Mesendoderm (in vitro differentiated cells): ENCODE measurements around the gene UIMC1.
A peak's percentile ranks its signal among the peaks of the same experiment; 100 is the strongest.
"Not testable (repeated sequence)": the region's sequence is repeated elsewhere in the genome, so short reads cannot be mapped to it uniquely, and the experiment has no call there.

Experiments
- DNase-seq: peaks from one replicate; pipeline ENCODE4 v3.0.0; 2013
- H2AK5ac ChIP-seq: 2 replicates; pipeline ENCODE4 v1.6.1; 2013; ENCODE audit warnings: low read length, inconsistent platforms
- H2BK120ac ChIP-seq: 2 replicates; pipeline ENCODE4 v1.6.1; 2013; ENCODE audit warnings: low read depth, mild to moderate bottlenecking, low read length, moderate library complexity, mixed read lengths
- H2BK15ac ChIP-seq: replicated peaks from 2 replicates; pipeline ENCODE4 v1.6.1; 2013; ENCODE audit warnings: low read depth, mild to moderate bottlenecking, moderate library complexity
- H2BK5ac ChIP-seq: 2 replicates; pipeline ENCODE4 v1.6.1; 2013; ENCODE audit warnings: low read length, inconsistent platforms
- H3K18ac ChIP-seq: 2 replicates; pipeline ENCODE4 v1.6.1; 2013; ENCODE audit warnings: mild to moderate bottlenecking, low read length, mixed read lengths
- H3K23ac ChIP-seq: one replicate; pipeline ENCODE4 v1.6.1; 2013; ENCODE audit warnings: low read length
- H3K27ac ChIP-seq: 2 replicates; pipeline ENCODE4 v1.5.1; 2013; ENCODE audit warnings: low read depth, mild to moderate bottlenecking, inconsistent platforms, low read length, moderate library complexity
- H3K27me3 ChIP-seq: 2 replicates; pipeline ENCODE4 v1.6.1; 2013; ENCODE audit warnings: low read length, control low read depth, mild to moderate bottlenecking, inconsistent platforms; ENCODE audit not compliant: insufficient read depth, poor library complexity
- H3K36me3 ChIP-seq: 2 replicates; pipeline ENCODE4 v1.6.1; 2013; ENCODE audit warnings: low read length, inconsistent platforms; ENCODE audit not compliant: control insufficient read depth, insufficient read depth
- H3K4ac ChIP-seq: one replicate; pipeline ENCODE4 v1.6.1; 2013; ENCODE audit warnings: low read depth, mild to moderate bottlenecking, low read length, moderate library complexity
- H3K4me1 ChIP-seq: 2 replicates; pipeline ENCODE4 v1.6.1; 2013; ENCODE audit warnings: low read depth, low read length, inconsistent platforms; ENCODE audit not compliant: control insufficient read depth
- H3K4me2 ChIP-seq: 2 replicates; pipeline ENCODE4 v1.6.1; 2013; ENCODE audit warnings: low read length
- H3K4me3 ChIP-seq: 2 replicates; pipeline ENCODE4 v1.5.1; 2013; ENCODE audit warnings: mild to moderate bottlenecking, low read length
- H3K56ac ChIP-seq: one replicate; pipeline ENCODE4 v1.6.1; 2013; ENCODE audit warnings: low read length
- H3K79me1 ChIP-seq: 2 replicates; pipeline ENCODE4 v1.6.1; 2013; ENCODE audit warnings: low read length, inconsistent platforms
- H3K79me2 ChIP-seq: 2 replicates; pipeline ENCODE4 v1.6.1; 2013; ENCODE audit warnings: mild to moderate bottlenecking, low read length; ENCODE audit not compliant: control insufficient read depth, insufficient read depth
- H3K9ac ChIP-seq: 2 replicates; pipeline ENCODE4 v1.6.1; 2013; ENCODE audit warnings: low read length, inconsistent platforms
- H4K5ac ChIP-seq: one replicate; pipeline ENCODE4 v1.6.1; 2013; ENCODE audit warnings: low read length
- H4K8ac ChIP-seq: one replicate; pipeline ENCODE4 v1.6.1; 2013; ENCODE audit warnings: low read depth, mild to moderate bottlenecking, control low read depth, low read length, moderate library complexity
- WGBS: extraction: QIAGEN DNeasy Blood & Tissue Kit; methylation state at CpG from one replicate; pipeline ENCODE4 v1.1.7; 2013; ENCODE audit warnings: low lambda C conversion rate, missing lambda C conversion rate; ENCODE audit not compliant: insufficient coverage; ENCODE audit errors: extremely low coverage; 5-methylcytosine and 5-hydroxymethylcytosine counted together

UIMC1 gene

DNA sequence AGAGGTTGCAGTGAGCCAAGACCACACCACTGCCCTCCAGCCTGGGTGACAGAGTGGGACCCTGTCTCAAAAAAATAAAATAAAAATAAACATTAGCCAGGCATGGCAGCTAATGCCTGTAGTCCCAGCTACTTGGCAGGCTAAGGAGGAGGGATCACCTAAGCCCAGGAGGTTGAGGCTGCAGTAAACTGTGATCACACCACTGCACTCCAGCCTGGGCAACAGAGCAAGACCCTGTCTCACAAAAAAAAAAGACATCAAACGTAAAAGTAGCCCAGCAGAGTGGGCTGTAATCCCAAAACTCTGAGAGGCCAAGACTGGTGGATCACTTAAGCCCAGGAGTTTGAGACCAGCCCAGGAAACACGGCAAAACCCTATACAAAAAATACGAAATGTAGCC lies 19.0 kb downstream of the UIMC1 start:
- Histone ChIP-seq H3K56ac (no peak overlapping the region), H2BK5ac (no peak overlapping the region), H3K4me1 (no peaks in the 10 kb centered on the region), H2AK5ac (no peak overlapping the region), H3K23ac (no peak overlapping the region), H2BK15ac (no peak overlapping the region), H3K4me3 (no peak overlapping the region), H3K4me2 (no peak overlapping the region), H3K9ac (no peak overlapping the region), H3K18ac (no peak overlapping the region), H3K79me1 (peaks cover 8% of the 10 kb centered on the region), H3K4ac (no peak overlapping the region), H3K79me2 (peaks cover 12% of the 10 kb centered on the region), H4K8ac (no peak overlapping the region), H2BK120ac (no peak overlapping the region), H3K27me3 (no peaks in the 10 kb centered on the region), H4K5ac (no peak overlapping the region), H3K36me3 (no peaks in the 10 kb centered on the region), H3K27ac (no peak overlapping the region)
- no peak for DNase-seq
- no CpG with 5 or more reads among the region's 3 CpGs for WGBS

DNA sequence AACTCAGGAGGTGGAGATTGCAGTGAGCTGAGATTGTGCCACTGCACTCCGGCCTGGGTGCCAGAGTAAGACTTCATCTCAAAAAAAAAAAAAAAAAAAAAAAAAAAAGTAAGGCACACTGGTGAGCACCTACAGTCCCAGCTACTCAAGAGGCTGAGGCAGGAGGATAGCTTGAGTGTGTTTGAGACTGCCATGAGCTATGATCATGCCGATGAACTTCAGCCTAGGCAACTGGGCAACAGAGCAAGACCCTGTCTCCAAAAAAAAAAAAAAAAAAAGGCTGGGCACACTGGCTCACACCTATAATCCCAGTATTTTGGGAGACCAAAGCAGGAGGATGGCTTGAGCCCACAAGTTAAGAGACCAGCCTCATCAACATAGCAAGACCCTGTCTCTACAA lies 20.3 kb downstream of the UIMC1 start:
- Histone ChIP-seq H4K5ac (no peak overlapping the region), H2BK120ac (no peak overlapping the region), H4K8ac (no peak overlapping the region), H3K56ac (no peak overlapping the region), H2BK15ac (no peak overlapping the region), H3K23ac (no peak overlapping the region), H3K9ac (no peak overlapping the region), H3K79me2 (peaks cover 11% of the 10 kb centered on the region), H3K79me1 (peaks cover 8% of the 10 kb centered on the region), H3K18ac (no peak overlapping the region), H3K4me2 (no peak overlapping the region), H3K36me3 (peaks cover 1% of the 10 kb centered on the region), H3K4me1 (no peaks in the 10 kb centered on the region), H3K4me3 (no peak overlapping the region), H2BK5ac (no peak overlapping the region), H3K4ac (no peak overlapping the region), H2AK5ac (no peak overlapping the region), H3K27me3 (no peaks in the 10 kb centered on the region), H3K27ac (no peak overlapping the region)
- no CpG with 5 or more reads among the region's 2 CpGs for WGBS
- no peak for DNase-seq

DNA sequence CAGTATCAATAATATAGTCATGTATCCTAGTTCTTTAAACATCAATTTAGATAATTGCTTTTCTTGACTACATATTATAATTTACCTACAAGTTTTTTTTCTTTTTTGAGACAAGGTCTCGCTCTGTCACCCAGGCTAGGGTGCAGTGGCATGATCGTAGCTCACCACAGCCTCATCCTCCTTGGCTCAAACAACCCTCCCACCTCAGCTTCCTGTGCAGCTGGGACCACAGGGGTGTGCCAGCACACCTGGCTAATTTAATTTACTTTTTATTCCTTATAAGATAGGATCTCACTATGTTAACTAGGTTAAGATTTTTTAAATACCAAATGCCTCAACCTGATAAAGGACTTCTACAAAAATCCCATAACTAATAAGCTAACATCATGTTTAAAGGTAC lies 21.1 kb downstream of the UIMC1 start:
- Histone ChIP-seq H3K27me3 (no peaks in the 10 kb centered on the region), H3K79me2 (peaks cover 11% of the 10 kb centered on the region), H2BK5ac (no peak overlapping the region), H3K56ac (no peak overlapping the region), H2BK120ac (no peak overlapping the region), H3K4me3 (no peak overlapping the region), H3K4me1 (no peaks in the 10 kb centered on the region), H3K23ac (no peak overlapping the region), H3K27ac (no peak overlapping the region), H4K8ac (no peak overlapping the region), H3K18ac (no peak overlapping the region), H4K5ac (no peak overlapping the region), H2BK15ac (no peak overlapping the region), H3K4me2 (no peak overlapping the region), H3K4ac (no peak overlapping the region), H3K9ac (no peak overlapping the region), H2AK5ac (no peak overlapping the region), H3K79me1 (peaks cover 7% of the 10 kb centered on the region), H3K36me3 (peaks cover 3% of the 10 kb centered on the region)
- no CpG with 5 or more reads among the region's 2 CpGs for WGBS
- DNase-seq, result no peak

DNA sequence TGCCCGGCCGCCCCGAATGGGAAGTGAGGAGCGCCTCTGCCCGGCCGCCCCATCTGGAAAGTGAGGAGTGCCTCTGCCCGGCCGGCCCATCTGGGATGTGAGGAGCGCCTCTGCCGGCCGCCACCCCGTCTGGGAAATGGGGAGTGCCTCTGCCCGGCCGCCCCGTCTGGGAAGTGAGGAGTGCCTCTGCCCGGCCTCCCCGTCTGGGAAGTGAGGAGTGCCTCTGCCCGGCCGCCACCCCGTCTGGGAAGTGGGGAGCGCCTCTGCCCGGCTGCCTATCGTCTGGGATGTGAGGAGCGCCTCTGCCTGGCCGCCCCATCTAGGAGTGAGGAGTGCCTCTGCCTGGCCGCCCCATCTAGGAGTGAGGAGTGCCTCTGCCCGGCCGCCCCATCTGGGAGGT lies 22.4 kb downstream of the UIMC1 start:
- not testable (repeated sequence) for H2BK5ac ChIP-seq, H3K18ac ChIP-seq, H2BK120ac ChIP-seq, H3K79me1 ChIP-seq, H3K4me2 ChIP-seq, H3K4ac ChIP-seq, H4K8ac ChIP-seq, H3K27me3 ChIP-seq, H3K79me2 ChIP-seq, H2BK15ac ChIP-seq, H4K5ac ChIP-seq, H3K27ac ChIP-seq, H3K23ac ChIP-seq, H2AK5ac ChIP-seq, H3K9ac ChIP-seq, H3K4me1 ChIP-seq, H3K56ac ChIP-seq, H3K36me3 ChIP-seq, H3K4me3 ChIP-seq
- DNase-seq, result peak; percentile 6
- WGBS, result no CpG with 5 or more reads among the region's 28 CpGs

DNA sequence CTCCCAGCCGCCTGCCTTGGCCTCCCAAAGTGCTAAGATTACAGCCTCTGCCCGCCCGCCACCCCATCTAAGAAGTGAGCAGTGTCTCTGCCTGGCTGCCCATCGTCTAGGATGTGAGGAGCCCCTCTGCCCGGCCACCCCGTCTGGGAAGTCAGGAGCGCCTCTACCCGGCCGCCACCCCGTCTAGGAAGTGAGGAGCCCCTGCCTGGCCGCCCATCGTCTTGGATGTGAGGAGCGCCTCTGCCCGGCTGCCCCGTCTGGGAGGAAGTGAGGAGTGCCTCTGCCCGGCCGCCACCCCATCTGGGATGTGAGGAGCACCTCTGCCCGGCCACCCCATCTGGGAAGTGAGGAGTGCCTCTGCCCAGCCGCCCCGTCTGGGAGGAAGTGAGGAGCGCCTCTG lies 23.0 kb downstream of the UIMC1 start:
- H3K56ac ChIP-seq, H4K8ac ChIP-seq, H3K27ac ChIP-seq, H3K4me2 ChIP-seq, H3K23ac ChIP-seq, H2BK15ac ChIP-seq, H3K79me1 ChIP-seq, H2AK5ac ChIP-seq, H2BK120ac ChIP-seq, H4K5ac ChIP-seq, H3K9ac ChIP-seq, H3K18ac ChIP-seq, H2BK5ac ChIP-seq, H3K27me3 ChIP-seq, H3K79me2 ChIP-seq, H3K4me1 ChIP-seq, H3K4ac ChIP-seq, H3K36me3 ChIP-seq, H3K4me3 ChIP-seq: not testable (repeated sequence)
- peak; percentile 10 for DNase-seq
- no CpG with 5 or more reads among the region's 21 CpGs for WGBS

DNA sequence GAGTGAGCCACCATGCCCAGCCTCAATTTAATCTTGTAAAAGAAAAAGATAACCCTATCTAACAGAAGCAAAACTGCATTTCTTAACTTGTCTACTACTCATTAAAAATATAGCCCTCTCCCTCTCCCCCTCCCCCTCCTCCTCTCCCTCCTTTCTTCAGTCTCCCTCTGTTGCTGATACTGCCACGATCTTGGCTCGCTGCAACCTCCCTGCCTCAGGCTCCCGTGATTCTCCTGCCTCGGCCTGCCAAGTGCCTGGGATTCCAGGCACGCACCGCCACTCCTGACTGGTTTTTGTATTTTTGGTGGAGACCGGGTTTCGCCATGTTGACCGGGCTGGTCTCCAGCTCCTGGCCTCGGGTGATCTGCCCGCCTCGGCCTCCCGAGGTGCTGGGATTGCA lies 23.5 kb downstream of the UIMC1 start:
- not testable (repeated sequence) for H2BK120ac ChIP-seq, H4K8ac ChIP-seq, H3K79me2 ChIP-seq, H3K4me3 ChIP-seq, H3K36me3 ChIP-seq, H2BK15ac ChIP-seq, H3K4ac ChIP-seq, H2AK5ac ChIP-seq, H3K56ac ChIP-seq, H3K79me1 ChIP-seq, H3K18ac ChIP-seq, H4K5ac ChIP-seq, H3K9ac ChIP-seq, H3K4me2 ChIP-seq, H3K27me3 ChIP-seq, H3K27ac ChIP-seq, H3K4me1 ChIP-seq, H3K23ac ChIP-seq, H2BK5ac ChIP-seq, DNase-seq
- WGBS, result no CpG with 5 or more reads among the region's 13 CpGs
